ENCODE results near the gene GABRB1. TPM values are rescaled to one million over a fixed set of nuclear protein-coding genes. Genes with fewer than 3 reads are reported as not detected.

Gene GABRB1
- total RNA-seq, 2 experiments from 2014 or later = not detected

GRCh38 chr4:47419296-47419695 lies 387.9 kb downstream of the GABRB1 start:
- H3K27ac Mint-ChIP-seq = no peak overlapping the region

GRCh38 chr4:47425628-47426027 lies 394.3 kb downstream of the GABRB1 start:
- ChIA-PET CTCF (interaction anchor here (1.0 kb wide), 1 partner anchor 13 kb away, joined by 3 read pairs; no protein-coding TSS in a partner anchor), POLR2A (no interaction called here)
- no peak overlapping the region for H3K4me3 Mint-ChIP-seq
- H3K9me3 Mint-ChIP-seq = no peaks in the 10 kb centered on the region
- DNase-seq = no peak
- H3K4me1 Mint-ChIP-seq = no peaks in the 10 kb centered on the region
- H3K27ac Mint-ChIP-seq = no peak overlapping the region
- no peaks in the 10 kb centered on the region for H3K36me3 Mint-ChIP-seq (ENCODE audit: low read depth)
- peaks cover 4% of the 10 kb centered on the region for H3K27me3 Mint-ChIP-seq

More at GRCh38 chr4:47419296-47419695, 387.9 kb downstream of the GABRB1 start:
- no peaks in the 10 kb centered on the region for H3K36me3 Mint-ChIP-seq (ENCODE audit: low read depth)
- H3K9me3 Mint-ChIP-seq = no peaks in the 10 kb centered on the region
- H3K4me3 Mint-ChIP-seq = no peak overlapping the region
- H3K27me3 Mint-ChIP-seq = peaks cover 10% of the 10 kb centered on the region
- H3K4me1 Mint-ChIP-seq = no peaks in the 10 kb centered on the region
- CTCF ChIA-PET = no interaction called here
- DNase-seq = no peak
- POLR2A ChIA-PET = no interaction called here

GRCh38 chr4:47427935-47428334 lies 396.6 kb downstream of the GABRB1 start:
- peaks cover 5% of the 10 kb centered on the region for H3K27me3 Mint-ChIP-seq
- no peak overlapping the region for H3K4me3 Mint-ChIP-seq
- ChIA-PET CTCF (interaction anchor here (1.2 kb wide), 1 partner anchor 20 kb away, joined by 3 read pairs; no protein-coding TSS in a partner anchor), POLR2A (no interaction called here)
- H3K36me3 Mint-ChIP-seq (ENCODE audit: low read depth) = no peaks in the 10 kb centered on the region
- no peak overlapping the region for H3K27ac Mint-ChIP-seq
- DNase-seq = no peak
- no peaks in the 10 kb centered on the region for H3K4me1 Mint-ChIP-seq
- H3K9me3 Mint-ChIP-seq = no peaks in the 10 kb centered on the region

GRCh38 chr4:47432749-47433148 lies 401.4 kb downstream of the GABRB1 start:
- POLR2A ChIA-PET = no interaction called here
- no peaks in the 10 kb centered on the region for H3K9me3 Mint-ChIP-seq
- H3K4me1 Mint-ChIP-seq = no peaks in the 10 kb centered on the region
- no peak for DNase-seq
- no peak overlapping the region for H3K4me3 Mint-ChIP-seq
- CTCF ChIA-PET = no interaction called here
- H3K36me3 Mint-ChIP-seq (ENCODE audit: low read depth) = no peaks in the 10 kb centered on the region
- no peak overlapping the region for H3K27ac Mint-ChIP-seq
- peaks cover 6% of the 10 kb centered on the region for H3K27me3 Mint-ChIP-seq

- POLR2A ChIA-PET = no interaction called here
- Mint-ChIP-seq H3K27ac (no peak overlapping the region), H3K36me3 (ENCODE audit: low read depth) (no peaks in the 10 kb centered on the region), H3K9me3 (no peaks in the 10 kb centered on the region), H3K27me3 (peaks cover 6% of the 10 kb centered on the region), H3K4me1 (no peaks in the 10 kb centered on the region), H3K4me3 (no peak overlapping the region)
- CTCF ChIA-PET = no interaction called here
- DNase-seq = no peak
Measured at GRCh38 chr4:47434931-47435330, 403.6 kb downstream of the GABRB1 start.

- H3K27me3 Mint-ChIP-seq = no peaks in the 10 kb centered on the region
- no peak for DNase-seq
- no peaks in the 10 kb centered on the region for H3K36me3 Mint-ChIP-seq (ENCODE audit: low read depth)
- no peak overlapping the region for H3K4me3 Mint-ChIP-seq
- POLR2A ChIA-PET = no interaction called here
- peaks cover 8% of the 10 kb centered on the region for H3K4me1 Mint-ChIP-seq
- no peaks in the 10 kb centered on the region for H3K9me3 Mint-ChIP-seq
- CTCF ChIA-PET = no interaction called here
- no peak overlapping the region for H3K27ac Mint-ChIP-seq
Measured at GRCh38 chr4:47442980-47443379, 411.6 kb downstream of the GABRB1 start.

GRCh38 chr4:47444031-47444430 lies 412.7 kb downstream of the GABRB1 start:
- CTCF ChIA-PET = no interaction called here
- DNase-seq = no peak
- peaks cover 8% of the 10 kb centered on the region for H3K4me1 Mint-ChIP-seq
- no peak overlapping the region for H3K27ac Mint-ChIP-seq
- no peaks in the 10 kb centered on the region for H3K27me3 Mint-ChIP-seq
- no peak overlapping the region for H3K4me3 Mint-ChIP-seq
- POLR2A ChIA-PET = no interaction called here
- no peaks in the 10 kb centered on the region for H3K9me3 Mint-ChIP-seq
- H3K36me3 Mint-ChIP-seq (ENCODE audit: low read depth) = peaks cover under 1% of the 10 kb centered on the region

- H3K9me3 Mint-ChIP-seq = no peaks in the 10 kb centered on the region
- ChIA-PET CTCF (no interaction called here), POLR2A (no interaction called here)
- H3K4me1 Mint-ChIP-seq = no peaks in the 10 kb centered on the region
- H3K27me3 Mint-ChIP-seq = no peaks in the 10 kb centered on the region
- H3K4me3 Mint-ChIP-seq = no peak overlapping the region
- peaks cover 26% of the 10 kb centered on the region for H3K36me3 Mint-ChIP-seq (ENCODE audit: low read depth)
- no peak overlapping the region for H3K27ac Mint-ChIP-seq
- DNase-seq = no peak
Measured at GRCh38 chr4:47451657-47452056, 420.3 kb downstream of the GABRB1 start.

GRCh38 chr4:47462799-47463234 lies 431.4 kb downstream of the GABRB1 start:
- Mint-ChIP-seq H3K27me3 (no peaks in the 10 kb centered on the region), H3K36me3 (ENCODE audit: low read depth) (peaks cover 16% of the 10 kb centered on the region), H3K4me1 (peaks cover 31% of the 10 kb centered on the region), H3K9me3 (no peaks in the 10 kb centered on the region), H3K27ac (peak overlapping the region; percentile 90), H3K4me3 (peak overlapping the region; percentile 84)
- ChIA-PET CTCF (interaction anchor here (0.8 to 3.3 kb wide), 7 partner anchors 8 to 32 kb away, joined by 3 to 14 read pairs (median 6); partner anchors contain the start of gene ATP10D), POLR2A (interaction anchor here (0.6 to 1.0 kb wide), 2 partner anchors 10 to 22 kb away, joined by 3 to 5 read pairs; partner anchors contain the start of gene ATP10D)
- no peak for DNase-seq

- no peaks in the 10 kb centered on the region for H3K27me3 Mint-ChIP-seq
- peak within 1 kb of the TSS; percentile 84 for H3K4me3 Mint-ChIP-seq
- H3K36me3 Mint-ChIP-seq (ENCODE audit: low read depth) = peaks cover 14% of the 10 kb centered on the region
- ChIA-PET POLR2A (interaction anchor here (0.6 to 1.0 kb wide), 2 partner anchors 9 to 21 kb away, joined by 3 to 5 read pairs; partner anchors contain the start of gene ATP10D), CTCF (interaction anchor here (0.8 to 3.3 kb wide), 8 partner anchors 8 to 77 kb away, joined by 3 to 14 read pairs (median 5); partner anchors contain the start of gene ATP10D)
- peak within 1 kb of the TSS; percentile 90 for H3K27ac Mint-ChIP-seq
- no peaks in the 10 kb centered on the region for H3K9me3 Mint-ChIP-seq
- peaks cover 31% of the 10 kb centered on the region for H3K4me1 Mint-ChIP-seq
- peak; percentile 98 for DNase-seq
Measured at GRCh38 chr4:47463235-47463956, 432.0 kb downstream of the GABRB1 start, which contains the start of gene COMMD8. Gene COMMD8, minus strand, starts transcription at chr4:47463702. Its CDS starts 51 bp downstream, at chr4:47463651.

GRCh38 chr4:47465004-47465403 lies 433.6 kb downstream of the GABRB1 start:
- POLR2A ChIA-PET = no interaction called here
- H3K27ac Mint-ChIP-seq = no peak overlapping the region
- H3K27me3 Mint-ChIP-seq = peaks cover 4% of the 10 kb centered on the region
- peaks cover 28% of the 10 kb centered on the region for H3K4me1 Mint-ChIP-seq
- no peak for DNase-seq
- CTCF ChIA-PET = interaction anchor here (0.6 to 3.3 kb wide), 3 partner anchors 19 to 91 kb away, joined by 3 to 14 read pairs (median 3); partner anchors contain the start of gene ATP10D
- peaks cover 3% of the 10 kb centered on the region for H3K36me3 Mint-ChIP-seq (ENCODE audit: low read depth)
- H3K9me3 Mint-ChIP-seq = no peaks in the 10 kb centered on the region
- H3K4me3 Mint-ChIP-seq = no peak overlapping the region

- ChIA-PET CTCF (no interaction called here), POLR2A (no interaction called here)
- H3K36me3 Mint-ChIP-seq (ENCODE audit: low read depth) = peaks cover 3% of the 10 kb centered on the region
Measured at GRCh38 chr4:47466056-47466785, 434.9 kb downstream of the GABRB1 start.

More at GRCh38 chr4:47466056-47466785, 434.9 kb downstream of the GABRB1 start:
- Mint-ChIP-seq H3K27me3 (peaks cover 4% of the 10 kb centered on the region), H3K9me3 (no peaks in the 10 kb centered on the region), H3K4me3 (no peak overlapping the region), H3K27ac (no peak overlapping the region), H3K4me1 (peaks cover 23% of the 10 kb centered on the region)
- no peak for DNase-seq

Measured in activated CD4-positive, alpha-beta T cell treated with anti-CD3 and anti-CD28 coated beads, Interleukin-2, amount 10 ng/mL, durations not matched to agents 7 days and 5 days (primary cell).